Measurements from ENCODE around the gene FADS1.

DNA sequence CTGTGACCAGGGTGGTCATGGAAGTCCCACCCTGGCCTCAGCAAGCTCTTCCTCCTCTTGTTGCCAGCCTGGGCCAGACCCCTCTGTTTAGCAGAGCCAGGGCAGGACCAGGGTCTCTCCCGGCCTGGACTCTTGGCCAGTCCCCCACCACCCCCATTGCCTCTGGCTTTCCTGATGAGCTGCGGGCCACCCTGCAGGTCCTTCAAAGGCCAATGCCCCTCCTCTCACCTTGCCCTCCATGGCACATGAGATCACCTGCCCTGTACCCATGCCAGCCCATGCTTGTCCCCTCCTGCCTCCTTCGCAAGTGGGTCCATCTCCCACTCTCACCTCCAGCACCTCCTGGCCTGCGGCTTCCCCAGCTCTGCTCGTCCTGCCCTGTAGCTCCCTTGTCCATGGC lies 21.7 kb upstream of the FADS1 start:
- no peak for TF ChIP-seq EZH2 (IDR thresholded peaks at IDR 0.05; ENCODE audit: borderline replicate concordance, low read length)
- TF ChIP-seq, protein P1, sequence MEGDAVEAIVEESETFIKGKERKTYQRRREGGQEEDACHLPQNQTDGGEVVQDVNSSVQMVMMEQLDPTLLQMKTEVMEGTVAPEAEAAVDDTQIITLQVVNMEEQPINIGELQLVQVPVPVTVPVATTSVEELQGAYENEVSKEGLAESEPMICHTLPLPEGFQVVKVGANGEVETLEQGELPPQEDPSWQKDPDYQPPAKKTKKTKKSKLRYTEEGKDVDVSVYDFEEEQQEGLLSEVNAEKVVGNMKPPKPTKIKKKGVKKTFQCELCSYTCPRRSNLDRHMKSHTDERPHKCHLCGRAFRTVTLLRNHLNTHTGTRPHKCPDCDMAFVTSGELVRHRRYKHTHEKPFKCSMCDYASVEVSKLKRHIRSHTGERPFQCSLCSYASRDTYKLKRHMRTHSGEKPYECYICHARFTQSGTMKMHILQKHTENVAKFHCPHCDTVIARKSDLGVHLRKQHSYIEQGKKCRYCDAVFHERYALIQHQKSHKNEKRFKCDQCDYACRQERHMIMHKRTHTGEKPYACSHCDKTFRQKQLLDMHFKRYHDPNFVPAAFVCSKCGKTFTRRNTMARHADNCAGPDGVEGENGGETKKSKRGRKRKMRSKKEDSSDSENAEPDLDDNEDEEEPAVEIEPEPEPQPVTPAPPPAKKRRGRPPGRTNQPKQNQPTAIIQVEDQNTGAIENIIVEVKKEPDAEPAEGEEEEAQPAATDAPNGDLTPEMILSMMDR (IDR thresholded peaks at IDR 0.05; ENCODE audit: low read length): no peak
